HepG2 (cell line): ENCODE data around the gene EFNA3. TPM values are rescaled to one million over a fixed set of nuclear protein-coding genes. Genes with fewer than 3 reads are reported as not detected.

ENCODE experiments used
- DNMT1 ChIP-seq: sonication (generic); formaldehyde crosslinking; IDR thresholded peaks from 2 replicates; pipeline ENCODE4 v1.5.1; 2020; ENCODE audit warnings: mild to moderate bottlenecking, missing genetic modification reagents
- ESRRA ChIP-seq: sonication (generic); formaldehyde crosslinking; IDR thresholded peaks from 2 replicates; pipeline ENCODE4 v1.5.1; 2020; ENCODE audit warnings: mild to moderate bottlenecking, low read depth, missing genetic modification reagents
- FOXK1 ChIP-seq: sonication (generic); formaldehyde crosslinking; IDR thresholded peaks from 2 replicates; pipeline ENCODE4 v1.4.0; 2020; ENCODE audit warnings: low read depth, missing genetic modification reagents, borderline replicate concordance
- HNRNPK ChIP-seq: fragments of 200-400 bp; formaldehyde crosslinking; IDR thresholded peaks from 2 replicates; pipeline ENCODE4 v1.6.1; 2018; ENCODE audit warnings: low read length, low read depth, moderate library complexity, mild to moderate bottlenecking; ENCODE audit not compliant: poor library complexity, severe bottlenecking
- KAT8 ChIP-seq: IDR thresholded peaks from 2 replicates; pipeline ENCODE4 v1.6.1; 2016; ENCODE audit warnings: missing genetic modification reagents, missing compliant biosample characterization
- MIXL1 ChIP-seq: IDR thresholded peaks from 2 replicates; pipeline ENCODE4 v1.6.1; 2016
- NFIB ChIP-seq: sonication (generic); formaldehyde crosslinking; IDR thresholded peaks from 2 replicates; pipeline ENCODE4 v1.9.0; 2021; ENCODE audit warnings: missing genetic modification reagents, mild to moderate bottlenecking, borderline replicate concordance
- RARG ChIP-seq: sonication (generic); formaldehyde crosslinking; IDR thresholded peaks from 2 replicates; pipeline ENCODE4 v1.4.0; 2020; ENCODE audit warnings: low read depth, mild to moderate bottlenecking, missing genetic modification reagents
- SNAPC5 ChIP-seq: sonication (generic); formaldehyde crosslinking; IDR thresholded peaks from 2 replicates; pipeline ENCODE4 v1.8.1; 2023; ENCODE audit warnings: mild to moderate bottlenecking, missing genetic modification reagents, borderline replicate concordance
- SRSF4 ChIP-seq: fragments of 200-400 bp; formaldehyde crosslinking; IDR thresholded peaks from one replicate; pipeline ENCODE4 v1.6.1; 2018; ENCODE audit warnings: mild to moderate bottlenecking, low read depth, low read length, moderate library complexity; ENCODE audit not compliant: poor library complexity, severe bottlenecking
- ZFP37 ChIP-seq: sonication (generic); formaldehyde crosslinking; IDR thresholded peaks from 2 replicates; pipeline ENCODE4 v1.4.0; 2020; ENCODE audit warnings: missing genetic modification reagents, borderline replicate concordance
- ZKSCAN1 ChIP-seq: fragments of 150-350 bp; IDR thresholded peaks from 2 replicates; pipeline ENCODE4 v1.6.1; 2014; ENCODE audit warnings: low read length
- ZNF317 ChIP-seq: sonication (generic); formaldehyde crosslinking; IDR thresholded peaks from 2 replicates; pipeline ENCODE4 v1.5.0; 2020; ENCODE audit warnings: mild to moderate bottlenecking, missing genetic modification reagents
- ZNF496 ChIP-seq: sonication (generic); formaldehyde crosslinking; IDR thresholded peaks from 2 replicates; pipeline ENCODE4 v1.8.1; 2023; ENCODE audit warnings: mild to moderate bottlenecking, moderate library complexity, missing genetic modification reagents; ENCODE audit not compliant: insufficient replicate concordance
- ZNF570 ChIP-seq: sonication (generic); formaldehyde crosslinking; IDR thresholded peaks from 2 replicates; pipeline ENCODE4 v1.4.0; 2020; ENCODE audit warnings: mild to moderate bottlenecking, missing genetic modification reagents, borderline replicate concordance
- ZNF605 ChIP-seq: sonication (generic); formaldehyde crosslinking; IDR thresholded peaks from 2 replicates; pipeline ENCODE4 v1.8.0; 2022; ENCODE audit warnings: mild to moderate bottlenecking, missing genetic modification reagents
- ZNF792 ChIP-seq: IDR thresholded peaks from 2 replicates; pipeline ENCODE4 v1.6.1; 2016
- polyA plus RNA-seq, 8 experiments: library from polyadenylated mRNA; depleted of rRNA in 3 of 8; stranded (reverse) in 7 of 8; unstranded in 1 of 8; fragments of >200 nt; fragmentation: Illumina TruSeq in 4 of 8; extraction: Trizol in 4 of 8; gene quantifications; 2 replicates each; pipeline versions ENCODE4 v1.2.1 to v1.2.3, GENCODE V29; 2011 to 2016; ENCODE audit warnings: low read depth in 4 of 8, missing spikeins in 1 of 8, mixed read lengths in 1 of 8; ENCODE audit not compliant: insufficient read depth in 1 of 8
- total RNA-seq, 5 experiments: library from RNA; depleted of rRNA; stranded (reverse); fragments of >200 nt; fragmentation: Illumina TruSeq; extraction: Trizol; gene quantifications; 2 replicates each; pipeline ENCODE4 v1.2.3, GENCODE V29; 2016; ENCODE audit warnings: low read depth in 1 of 5
- TF ChIP-seq, protein P1 (sequence below): IDR thresholded peaks from 2 replicates; pipeline ENCODE4 v1.6.1; 2012; ENCODE audit warnings: inconsistent platforms
- TF ChIP-seq, protein P2 (sequence below): sonication (generic); formaldehyde crosslinking; IDR thresholded peaks from 2 replicates; pipeline ENCODE4 v1.4.0; 2020; ENCODE audit warnings: missing genetic modification reagents
- TF ChIP-seq, protein P3 (sequence below): sonication (generic); formaldehyde crosslinking; IDR thresholded peaks from 2 replicates; pipeline ENCODE4 v1.5.1; 2020; ENCODE audit warnings: missing genetic modification reagents, mild to moderate bottlenecking, borderline replicate concordance
- TF ChIP-seq, protein P4 (sequence below): sonication (generic); formaldehyde crosslinking; IDR thresholded peaks from 2 replicates; pipeline ENCODE4 v1.4.0; 2020; ENCODE audit warnings: mild to moderate bottlenecking, missing genetic modification reagents
- TF ChIP-seq, protein P5 (sequence below): sonication (generic); formaldehyde crosslinking; IDR thresholded peaks from 2 replicates; pipeline ENCODE4 v1.5.1; 2020; ENCODE audit warnings: missing genetic modification reagents, mild to moderate bottlenecking, borderline replicate concordance

The EFNA3 gene
- total and polyA plus RNA-seq, 2 of the 13 experiments (the other 11 are each of a cell fraction or from before 2014, with no cell fraction given): 1.0 to 5.7 TPM

- TF ChIP-seq KAT8 (CRISPR knock-in tag) (peak; percentile 41; the same call in 1 of the 2 replicates), MIXL1 (CRISPR knock-in tag) (0 out of 2 replicates have a peak, but pooled peaks have one; percentile 16), ZKSCAN1 (no peak), SNAPC5 (CRISPR knock-in tag) (no peak), ZNF496 (CRISPR knock-in tag) (no peak), ZNF317 (CRISPR knock-in tag) (peak; percentile 49; the same call in 1 of the 2 replicates), ZNF605 (CRISPR knock-in tag) (peak; percentile 58; the same call in 1 of the 2 replicates), RARG (CRISPR knock-in tag) (no peak), ESRRA (CRISPR knock-in tag) (0 out of 2 replicates have a peak, but pooled peaks have one; percentile 37), ZFP37 (CRISPR knock-in tag) (no peak), NFIB (CRISPR knock-in tag) (no peak), SRSF4 (no peak), DNMT1 (CRISPR knock-in tag) (no peak), HNRNPK (peak; percentile 57), FOXK1 (CRISPR knock-in tag) (peak; percentile 36; the same call in 1 of the 2 replicates), ZNF792 (CRISPR knock-in tag) (no peak), ZNF570 (no peak)
- TF ChIP-seq, protein P1, sequence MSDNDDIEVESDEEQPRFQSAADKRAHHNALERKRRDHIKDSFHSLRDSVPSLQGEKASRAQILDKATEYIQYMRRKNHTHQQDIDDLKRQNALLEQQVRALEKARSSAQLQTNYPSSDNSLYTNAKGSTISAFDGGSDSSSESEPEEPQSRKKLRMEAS: peak; percentile 66; the same call in 1 of the 2 replicates
- TF ChIP-seq, protein P2, sequence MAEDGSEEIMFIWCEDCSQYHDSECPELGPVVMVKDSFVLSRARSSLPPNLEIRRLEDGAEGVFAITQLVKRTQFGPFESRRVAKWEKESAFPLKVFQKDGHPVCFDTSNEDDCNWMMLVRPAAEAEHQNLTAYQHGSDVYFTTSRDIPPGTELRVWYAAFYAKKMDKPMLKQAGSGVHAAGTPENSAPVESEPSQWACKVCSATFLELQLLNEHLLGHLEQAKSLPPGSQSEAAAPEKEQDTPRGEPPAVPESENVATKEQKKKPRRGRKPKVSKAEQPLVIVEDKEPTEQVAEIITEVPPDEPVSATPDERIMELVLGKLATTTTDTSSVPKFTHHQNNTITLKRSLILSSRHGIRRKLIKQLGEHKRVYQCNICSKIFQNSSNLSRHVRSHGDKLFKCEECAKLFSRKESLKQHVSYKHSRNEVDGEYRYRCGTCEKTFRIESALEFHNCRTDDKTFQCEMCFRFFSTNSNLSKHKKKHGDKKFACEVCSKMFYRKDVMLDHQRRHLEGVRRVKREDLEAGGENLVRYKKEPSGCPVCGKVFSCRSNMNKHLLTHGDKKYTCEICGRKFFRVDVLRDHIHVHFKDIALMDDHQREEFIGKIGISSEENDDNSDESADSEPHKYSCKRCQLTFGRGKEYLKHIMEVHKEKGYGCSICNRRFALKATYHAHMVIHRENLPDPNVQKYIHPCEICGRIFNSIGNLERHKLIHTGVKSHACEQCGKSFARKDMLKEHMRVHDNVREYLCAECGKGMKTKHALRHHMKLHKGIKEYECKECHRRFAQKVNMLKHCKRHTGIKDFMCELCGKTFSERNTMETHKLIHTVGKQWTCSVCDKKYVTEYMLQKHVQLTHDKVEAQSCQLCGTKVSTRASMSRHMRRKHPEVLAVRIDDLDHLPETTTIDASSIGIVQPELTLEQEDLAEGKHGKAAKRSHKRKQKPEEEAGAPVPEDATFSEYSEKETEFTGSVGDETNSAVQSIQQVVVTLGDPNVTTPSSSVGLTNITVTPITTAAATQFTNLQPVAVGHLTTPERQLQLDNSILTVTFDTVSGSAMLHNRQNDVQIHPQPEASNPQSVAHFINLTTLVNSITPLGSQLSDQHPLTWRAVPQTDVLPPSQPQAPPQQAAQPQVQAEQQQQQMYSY (CRISPR knock-in tag): no peak
- TF ChIP-seq, protein P3, sequence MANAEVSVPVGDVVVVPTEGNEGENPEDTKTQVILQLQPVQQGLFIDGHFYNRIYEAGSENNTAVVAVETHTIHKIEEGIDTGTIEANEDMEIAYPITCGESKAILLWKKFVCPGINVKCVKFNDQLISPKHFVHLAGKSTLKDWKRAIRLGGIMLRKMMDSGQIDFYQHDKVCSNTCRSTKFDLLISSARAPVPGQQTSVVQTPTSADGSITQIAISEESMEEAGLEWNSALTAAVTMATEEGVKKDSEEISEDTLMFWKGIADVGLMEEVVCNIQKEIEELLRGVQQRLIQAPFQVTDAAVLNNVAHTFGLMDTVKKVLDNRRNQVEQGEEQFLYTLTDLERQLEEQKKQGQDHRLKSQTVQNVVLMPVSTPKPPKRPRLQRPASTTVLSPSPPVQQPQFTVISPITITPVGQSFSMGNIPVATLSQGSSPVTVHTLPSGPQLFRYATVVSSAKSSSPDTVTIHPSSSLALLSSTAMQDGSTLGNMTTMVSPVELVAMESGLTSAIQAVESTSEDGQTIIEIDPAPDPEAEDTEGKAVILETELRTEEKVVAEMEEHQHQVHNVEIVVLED: peak; percentile 64; the same call in 1 of the 2 replicates
- TF ChIP-seq, protein P4, sequence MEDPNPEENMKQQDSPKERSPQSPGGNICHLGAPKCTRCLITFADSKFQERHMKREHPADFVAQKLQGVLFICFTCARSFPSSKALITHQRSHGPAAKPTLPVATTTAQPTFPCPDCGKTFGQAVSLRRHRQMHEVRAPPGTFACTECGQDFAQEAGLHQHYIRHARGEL: no peak
- TF ChIP-seq, protein P5, sequence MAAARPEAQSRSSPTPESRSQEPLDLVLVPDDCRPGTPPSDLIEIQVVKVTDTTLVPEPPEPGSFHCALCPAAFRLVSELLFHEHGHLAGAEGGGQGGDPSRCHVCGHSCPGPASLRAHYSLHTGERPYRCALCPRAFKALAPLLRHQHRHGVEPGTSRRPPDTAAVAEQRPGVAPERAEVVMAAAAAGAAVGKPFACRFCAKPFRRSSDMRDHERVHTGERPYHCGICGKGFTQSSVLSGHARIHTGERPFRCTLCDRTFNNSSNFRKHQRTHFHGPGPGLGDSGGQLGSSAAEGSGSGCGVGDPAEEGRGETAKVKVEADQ: no peak
Observed at GRCh38 chr1:155070721-155071569, 7.7 kb upstream of the EFNA3 start (continued).
